ENCODE results near the gene SPATS2L.

DNA sequence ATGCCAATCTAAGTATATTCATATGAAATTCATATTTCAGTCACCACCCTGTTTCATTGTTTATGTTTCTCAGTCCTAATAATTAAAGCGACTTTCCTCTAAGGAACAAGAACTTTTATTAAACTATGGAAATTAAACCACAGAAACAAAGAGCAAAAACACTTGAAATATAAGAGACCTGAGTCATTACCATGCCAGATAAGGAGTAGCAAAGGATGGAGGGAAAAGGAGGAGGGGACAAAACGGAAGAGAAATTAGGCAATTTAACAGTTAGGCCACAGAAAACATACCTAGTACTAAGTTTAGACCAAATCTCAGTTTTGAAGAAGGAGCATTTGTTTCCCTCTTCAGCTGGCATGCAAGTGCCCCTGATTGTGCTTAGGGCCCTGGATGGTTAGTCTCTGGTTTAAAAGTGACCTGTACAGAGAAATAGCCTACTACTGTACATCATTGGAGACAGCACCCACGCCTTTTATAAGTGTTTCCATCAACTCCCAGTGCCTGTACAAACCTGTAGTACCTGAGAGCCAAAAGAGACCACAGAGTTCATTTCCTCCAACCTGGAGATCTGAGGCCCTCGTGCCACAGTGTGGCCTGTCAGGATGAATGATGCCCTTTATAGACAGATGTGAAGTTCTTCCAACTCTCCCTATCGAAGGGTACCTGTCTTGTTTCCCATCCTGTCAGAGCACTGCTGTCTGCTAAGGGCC lies 74.5 kb downstream of the SPATS2L start:
- TF ChIP-seq TAF1 (IDR thresholded peaks at IDR 0.05; ENCODE audit: low read depth, low read length) = no peak
- TF ChIP-seq POLR2A (IDR thresholded peaks at IDR 0.05; ENCODE audit: low read depth, low read length) = no peak

Measured in GM12891 (cell line).